Measurements from ENCODE around the gene GHRL.

DNA sequence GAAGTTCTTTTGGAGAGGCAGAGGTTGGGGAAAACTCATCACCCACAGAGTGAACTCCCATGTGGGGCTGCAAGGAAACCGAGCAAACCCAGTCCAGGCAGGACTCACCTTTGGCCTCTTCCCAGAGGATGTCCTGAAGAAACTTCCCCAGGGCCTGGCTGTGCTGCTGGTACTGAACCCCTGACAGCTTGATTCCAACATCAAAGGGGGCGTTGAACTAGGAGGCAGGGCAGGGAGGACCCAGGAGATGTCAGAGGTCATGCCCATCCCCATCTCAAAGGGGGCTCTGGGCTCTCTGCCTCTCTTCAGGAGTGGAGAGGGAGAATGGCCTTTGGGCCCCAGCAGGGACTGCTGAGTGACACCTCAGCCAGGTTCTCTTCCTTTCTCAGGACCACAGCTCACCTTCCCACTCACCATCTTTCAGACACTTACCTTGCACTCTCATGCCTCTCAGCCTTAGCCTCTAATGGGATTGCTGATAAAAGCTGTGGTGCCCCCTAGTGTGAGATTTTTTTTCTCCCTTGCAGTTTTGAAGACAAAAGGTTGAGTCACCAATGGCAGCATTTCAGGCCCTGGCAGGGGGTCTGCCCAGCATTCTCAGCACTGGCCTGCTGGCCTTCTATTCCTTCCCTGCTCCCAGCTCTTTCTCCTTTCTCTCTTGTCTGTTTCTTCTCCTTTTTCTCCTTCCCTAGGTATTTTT is 6.0 kb downstream of the GHRL start:
- peak; percentile 61 for TF ChIP-seq CTCF (conservative IDR thresholded peaks at IDR 0.05; ENCODE audit: low read depth, low read length)
- TF ChIP-seq EZH2 (IDR thresholded peaks at IDR 0.05; ENCODE audit: borderline replicate concordance, low read depth, low read length, poor library complexity, severe bottlenecking), result no peak

Data from A673 (cell line).